Bone marrow (tissue), 2 donors: ENCODE data around the gene QRICH1.
A peak's percentile ranks its signal among the peaks of the same experiment; 100 is the strongest.

Source experiments
- DNase-seq, 2 donors: peaks; one replicate each; lab custom pipeline; 2025; lab: John Stamatoyannopoulos, UW

QRICH1 gene

DNA sequence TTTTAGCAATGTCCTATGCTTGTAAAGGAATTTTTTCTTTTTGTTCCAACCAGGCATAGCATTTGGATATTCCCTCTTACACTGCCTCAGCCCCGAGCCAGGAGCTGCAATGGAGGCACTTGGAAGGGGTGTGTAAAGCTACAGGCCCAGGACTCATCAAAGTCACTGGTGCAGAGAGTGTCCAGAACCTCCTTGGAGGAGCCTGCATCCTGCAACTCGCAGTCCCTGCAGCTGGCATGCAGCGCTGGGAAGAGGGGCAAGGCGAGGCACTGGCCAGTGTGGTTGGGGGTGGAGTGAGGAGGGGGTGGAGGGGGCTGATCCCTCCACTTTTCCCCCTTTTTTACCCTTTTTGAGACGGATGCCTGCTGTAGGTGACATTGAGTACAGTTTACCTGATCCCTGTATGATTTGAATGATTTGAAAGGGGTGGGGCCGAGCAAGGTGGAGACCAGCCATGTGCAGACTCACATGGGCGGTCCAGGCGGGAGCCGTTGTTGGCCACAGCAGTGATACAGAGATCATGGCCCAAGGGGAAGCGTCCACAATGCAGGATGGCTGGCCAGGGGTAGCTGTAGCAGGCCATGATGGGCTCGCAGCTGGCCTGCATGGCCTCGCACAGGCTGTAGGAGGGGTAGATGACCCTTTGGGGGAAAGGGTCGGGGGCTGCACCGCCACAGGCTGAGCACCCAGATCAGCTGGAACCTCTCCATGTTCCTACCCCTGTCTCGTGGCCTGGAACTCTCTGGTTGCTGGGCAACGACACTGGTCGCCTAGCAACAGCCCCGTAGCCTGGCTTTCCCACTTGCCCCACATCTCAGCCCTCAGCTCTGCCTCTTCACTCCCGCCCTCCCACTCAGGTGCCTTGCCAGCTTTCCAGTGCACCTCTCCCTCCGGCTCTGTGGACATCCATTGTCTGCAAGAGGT is 95.9 kb downstream of the QRICH1 start:
- DNase-seq: no peak

DNA sequence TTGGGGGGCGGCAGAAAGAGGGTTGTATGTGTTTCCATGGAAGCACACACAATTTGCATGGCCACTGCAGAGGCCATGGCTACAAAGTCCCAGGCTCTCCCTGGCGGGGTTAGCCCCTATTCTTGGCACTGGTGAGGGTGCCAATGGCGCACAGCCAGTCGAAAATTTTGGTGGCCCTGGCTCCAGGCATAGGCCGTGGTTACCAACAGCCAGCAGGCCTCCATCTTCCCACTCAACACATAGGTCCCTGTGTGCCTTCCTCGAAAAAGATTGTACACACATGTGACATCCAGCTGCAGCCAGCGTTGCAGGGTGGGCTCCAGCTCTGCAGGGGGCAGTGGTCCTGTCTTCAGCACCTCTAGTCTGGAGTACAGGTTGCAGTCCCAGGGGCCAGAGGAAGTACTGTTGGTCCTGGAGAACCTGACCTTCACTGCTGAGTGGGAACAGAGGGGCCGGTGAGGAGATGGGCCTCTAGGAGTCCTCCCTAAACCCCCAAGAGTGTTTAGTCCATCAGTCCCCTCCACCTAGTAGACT is 96.7 kb downstream of the QRICH1 start:
- no peak for DNase-seq

DNA sequence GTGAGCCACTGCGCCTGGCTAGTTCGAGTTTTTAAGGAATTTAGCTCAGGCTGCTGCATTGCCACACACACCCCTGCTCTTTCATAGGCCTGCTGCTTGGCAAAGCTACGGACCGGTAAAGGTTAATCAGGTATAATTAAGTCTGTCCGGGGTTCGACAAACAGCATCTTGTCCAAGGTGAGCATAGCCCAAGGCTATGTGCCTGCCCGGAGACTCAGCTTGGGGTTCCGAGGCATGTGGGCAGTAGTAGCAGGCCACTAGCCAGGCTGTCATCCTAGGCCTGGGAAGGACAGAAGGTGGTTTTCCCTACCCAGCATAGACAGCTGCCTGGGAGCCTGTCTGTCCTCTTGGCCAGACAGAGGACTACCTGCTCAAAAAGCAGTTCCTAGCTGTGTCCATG is 97.2 kb downstream of the QRICH1 start:
- DNase-seq: no peak

DNA sequence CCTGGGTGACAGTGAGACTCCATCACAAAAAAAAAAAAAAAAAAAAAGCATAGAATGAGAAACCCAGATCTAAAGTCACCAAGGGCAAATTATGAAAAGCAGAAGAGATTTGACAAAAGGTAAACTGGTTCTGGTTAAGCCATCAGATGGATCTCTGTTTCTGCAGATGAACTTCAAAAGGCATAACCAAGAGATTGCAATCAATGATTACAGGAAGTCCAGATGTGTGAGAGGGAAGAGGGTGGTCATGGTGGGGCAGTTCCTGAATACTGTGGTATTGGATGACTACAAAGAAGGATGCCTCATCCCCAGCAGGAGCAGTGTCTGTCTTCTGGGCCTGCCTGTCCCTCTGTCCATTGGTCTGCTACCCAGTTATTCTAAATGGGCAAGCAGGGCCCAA is 100.0 kb downstream of the QRICH1 start:
- DNase-seq: peak in 1 of 2 donors; percentile 44

DNA sequence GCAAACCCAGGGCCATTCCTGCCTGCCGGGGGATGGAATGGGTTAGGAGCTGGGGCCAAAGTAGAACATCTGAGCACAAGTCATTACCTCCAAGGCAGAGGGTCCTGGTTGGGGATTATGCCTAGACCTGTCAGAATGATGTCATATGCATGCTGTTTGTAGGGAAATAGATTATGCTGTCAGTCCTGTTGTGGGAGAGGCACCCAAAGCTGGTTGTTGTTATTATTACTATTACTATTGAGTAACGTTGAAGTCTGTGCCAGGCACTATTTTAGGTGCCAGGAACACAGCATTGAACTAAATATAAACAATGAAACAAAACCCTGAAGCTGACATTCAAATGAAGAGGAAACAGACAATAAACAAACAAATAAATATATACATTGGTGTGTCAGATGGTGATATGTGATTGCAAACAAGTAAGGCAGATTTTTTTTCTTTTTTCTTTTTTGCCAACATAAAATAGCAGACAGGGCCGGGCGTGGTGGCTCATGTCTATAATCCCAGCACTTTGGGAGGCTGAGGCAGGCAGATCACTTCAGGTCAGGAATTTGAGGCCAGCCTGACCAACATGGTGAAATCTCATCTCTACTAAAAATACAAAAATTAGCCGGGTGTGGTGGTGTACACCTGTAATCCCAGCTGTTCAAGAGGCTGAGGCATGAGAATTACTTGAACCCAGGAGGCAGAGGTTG is 101.9 kb downstream of the QRICH1 start:
- no peak for DNase-seq

DNA sequence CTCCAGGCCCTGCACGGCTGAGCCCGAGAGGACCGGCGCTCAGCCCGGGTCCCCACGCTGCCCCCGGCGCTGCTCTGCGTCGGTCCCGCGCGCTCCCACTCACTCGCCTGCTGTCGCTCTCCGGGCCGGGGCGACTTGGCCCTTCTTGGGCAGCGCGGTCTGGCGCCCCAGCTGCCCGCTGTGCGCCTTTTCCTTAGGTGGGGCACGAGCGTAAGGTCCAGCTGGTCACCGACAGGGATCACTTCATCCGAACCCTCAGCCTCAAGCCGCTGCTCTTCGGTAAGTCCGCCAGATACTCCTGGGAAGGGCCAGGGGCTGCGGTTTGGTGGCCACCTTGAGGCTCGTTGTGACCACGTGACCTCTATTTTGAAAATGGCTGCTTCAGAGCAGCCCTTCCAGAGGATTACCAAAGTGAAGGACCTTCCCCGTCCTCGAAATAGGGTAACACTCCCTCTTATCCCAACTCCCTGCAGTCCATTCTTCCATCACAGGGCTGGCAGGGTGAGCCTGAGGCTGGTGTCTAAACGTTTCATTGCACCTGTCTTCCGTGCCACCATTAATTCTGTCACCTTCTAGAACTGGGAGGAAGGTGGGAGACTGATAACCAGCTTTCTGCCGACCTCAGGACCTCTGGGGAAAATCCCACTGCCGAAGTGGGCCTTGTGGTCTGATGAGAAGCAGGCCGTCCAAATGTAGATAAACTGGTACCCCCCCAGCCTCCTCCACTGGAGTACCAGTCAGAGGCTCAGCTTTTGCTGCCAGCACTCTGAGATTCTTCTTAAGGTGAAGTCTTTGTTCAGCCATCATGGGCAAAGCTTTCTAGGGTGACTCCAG is 103.0 kb downstream of the QRICH1 start:
- no peak for DNase-seq

DNA sequence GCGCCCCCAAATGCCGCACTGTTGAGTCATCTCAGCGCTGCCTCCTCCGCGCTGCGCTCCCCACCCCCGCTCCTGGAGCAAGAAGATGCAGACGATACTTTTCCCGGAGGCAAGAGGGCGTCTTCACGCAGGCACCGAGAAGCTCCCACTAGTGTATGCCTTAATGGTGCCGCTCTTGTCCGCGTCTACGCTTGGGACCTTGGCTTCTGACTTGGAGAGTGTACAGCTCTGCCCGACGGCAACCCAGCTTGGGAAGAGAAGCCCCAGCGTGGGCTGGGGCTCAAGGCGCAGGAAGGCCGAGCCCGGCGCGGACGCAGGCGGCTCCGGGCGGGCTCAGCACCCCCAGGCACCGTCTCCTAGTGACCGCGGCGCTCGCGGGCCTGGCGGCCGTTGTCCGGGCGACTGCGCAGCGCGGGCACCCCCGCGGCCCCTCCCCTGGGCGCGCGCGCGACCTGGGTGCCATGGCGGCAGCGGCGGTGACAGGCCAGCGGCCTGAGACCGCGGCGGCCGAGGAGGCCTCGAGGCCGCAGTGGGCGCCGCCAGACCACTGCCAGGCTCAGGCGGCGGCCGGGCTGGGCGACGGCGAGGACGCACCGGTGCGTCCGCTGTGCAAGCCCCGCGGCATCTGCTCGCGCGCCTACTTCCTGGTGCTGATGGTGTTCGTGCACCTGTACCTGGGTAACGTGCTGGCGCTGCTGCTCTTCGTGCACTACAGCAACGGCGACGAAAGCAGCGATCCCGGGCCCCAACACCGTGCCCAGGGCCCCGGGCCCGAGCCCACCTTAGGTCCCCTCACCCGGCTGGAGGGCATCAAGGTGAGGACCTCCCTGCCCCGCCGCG is 103.9 kb downstream of the QRICH1 start, which contains the start of gene P4HTM:
P4HTM (plus strand) TSS at position 446 of the 840 bp plus-strand sequence; CDS start at position 462, 16 bp downstream.
- DNase-seq: peak; percentile 79 to 90

DNA sequence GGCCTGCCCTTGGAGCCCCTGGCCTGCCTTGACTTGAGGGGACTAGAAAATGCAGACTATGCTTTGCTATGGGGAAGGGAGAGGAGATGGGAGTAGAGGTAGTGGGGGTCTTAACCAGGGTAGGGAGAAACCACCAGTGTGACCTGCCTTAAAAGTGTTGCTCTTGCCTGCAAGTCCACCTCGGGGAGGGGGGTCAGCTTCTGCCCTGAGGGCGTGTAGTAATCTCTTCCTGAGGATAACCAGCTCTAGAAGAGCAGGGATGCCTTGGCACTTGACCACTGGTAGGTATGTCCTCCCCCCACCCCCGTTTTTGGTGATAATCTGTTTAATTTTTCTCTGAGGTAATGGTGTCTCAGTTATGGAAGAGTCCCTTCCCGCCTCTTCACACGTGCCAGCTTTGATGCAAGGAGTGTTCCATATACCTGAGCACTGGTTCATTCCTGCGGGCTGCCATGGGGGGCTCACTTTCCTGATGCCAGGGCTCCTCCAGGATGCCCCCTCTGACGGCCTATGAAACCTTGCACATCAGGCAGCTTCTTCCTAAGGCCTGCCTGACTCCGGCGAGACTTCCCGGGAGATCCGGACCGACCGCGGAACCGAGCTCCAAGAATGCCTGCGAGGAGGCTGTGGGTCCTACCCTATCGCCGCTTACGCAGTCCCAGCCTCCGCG is 104.6 kb downstream of the QRICH1 start:
- DNase-seq: no peak

DNA sequence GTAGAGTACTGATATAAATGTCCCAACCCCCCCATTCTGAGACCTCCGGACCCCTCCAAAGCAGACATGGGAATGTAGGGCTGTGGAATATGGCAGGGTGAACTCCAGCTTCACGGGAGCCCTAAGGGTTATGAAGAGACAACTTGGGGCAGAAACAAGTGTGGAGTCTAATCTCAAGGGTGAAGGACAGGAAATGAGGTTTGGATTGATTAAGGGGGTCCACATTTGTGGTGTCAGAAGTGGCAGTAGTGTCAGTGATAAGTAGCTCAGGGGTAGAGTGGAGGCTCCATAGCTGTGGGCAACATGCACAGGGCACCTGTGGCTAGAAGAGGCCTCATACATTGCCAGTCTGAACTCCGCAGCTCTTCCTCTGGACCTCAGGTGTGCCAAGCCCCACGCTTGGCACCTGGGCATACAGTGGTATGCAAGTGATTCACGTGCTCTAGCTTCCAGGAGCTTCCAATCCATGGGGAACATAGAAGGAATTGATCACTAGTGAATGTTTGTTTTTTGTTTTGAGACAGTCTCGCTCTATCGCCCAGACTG is 108.0 kb downstream of the QRICH1 start:
- no peak for DNase-seq

DNA sequence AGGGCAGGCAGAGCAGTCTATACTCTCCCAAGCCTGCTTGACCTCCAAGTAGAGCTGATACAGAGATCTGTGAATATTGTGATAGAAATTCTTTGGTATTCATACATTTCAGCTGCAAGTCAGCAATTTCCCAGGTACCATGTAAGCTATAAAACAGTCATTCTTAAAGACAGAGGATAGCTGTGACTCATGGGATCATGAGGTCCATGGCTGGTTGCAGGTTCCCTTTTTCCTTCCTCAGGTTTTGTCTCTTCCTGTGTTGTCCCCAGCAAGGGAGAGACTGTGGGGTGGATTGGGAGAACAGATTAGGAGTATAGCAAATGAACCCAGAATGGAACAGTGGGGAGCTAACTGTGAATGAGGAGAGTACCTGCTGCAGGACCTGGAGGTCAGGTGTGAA is 109.2 kb downstream of the QRICH1 start:
- DNase-seq: no peak

DNA sequence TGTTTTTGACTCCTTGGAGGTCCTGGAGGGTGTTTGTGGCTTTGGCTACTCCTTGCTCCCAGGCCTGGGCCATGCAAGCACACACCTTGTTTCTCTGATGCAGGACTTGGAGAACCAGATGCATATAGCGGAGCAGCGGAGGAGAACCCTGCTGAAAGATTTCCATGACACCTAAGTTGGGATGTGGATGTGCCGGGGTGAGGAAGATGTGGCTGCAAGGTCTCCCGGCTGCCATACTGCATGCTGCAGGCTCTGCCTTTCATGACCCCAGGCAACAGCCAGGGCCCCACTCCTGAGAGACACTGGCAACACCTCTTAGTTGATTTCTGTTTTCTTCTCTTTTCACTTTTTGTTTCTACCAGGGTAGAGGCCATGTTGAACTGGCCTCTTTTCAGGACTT is 110.8 kb downstream of the QRICH1 start:
- no peak for DNase-seq

DNA sequence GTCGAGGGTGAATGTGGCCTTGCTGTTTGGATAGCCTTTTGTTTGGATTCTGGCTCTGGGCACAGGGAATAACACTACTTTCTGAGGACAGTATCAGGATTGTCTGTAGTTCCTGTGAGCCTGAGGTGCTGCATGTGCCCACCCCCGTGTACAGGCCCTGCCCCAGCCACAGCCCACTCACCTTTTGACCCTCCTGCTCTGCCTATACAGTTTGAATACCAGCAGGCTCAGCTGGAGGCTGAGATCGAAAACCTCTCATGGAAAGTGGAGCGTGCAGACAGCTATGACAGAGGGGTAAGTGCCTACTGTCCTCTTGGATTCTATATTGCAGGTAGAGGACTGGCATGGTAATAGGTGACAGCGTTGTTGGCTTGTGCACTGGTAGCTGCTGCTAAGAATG is 111.2 kb downstream of the QRICH1 start:
- no peak for DNase-seq

DNA sequence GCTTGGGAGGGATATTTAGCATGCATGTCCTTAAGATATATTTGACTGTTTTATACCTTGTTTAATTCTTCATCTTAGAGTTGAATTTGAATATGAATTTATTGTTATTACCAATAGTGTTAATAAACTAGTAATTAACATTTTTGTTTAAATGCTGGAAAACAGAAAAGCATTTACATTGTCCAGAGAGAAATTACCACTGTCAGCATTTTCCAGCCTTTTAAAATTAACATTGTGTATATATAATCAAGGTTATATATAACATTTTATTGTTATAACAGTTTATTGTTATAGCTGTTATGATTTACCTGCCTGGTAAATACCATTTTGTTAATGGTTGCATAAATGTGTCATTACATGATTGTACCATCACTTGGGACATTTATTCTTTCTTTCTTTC is 111.9 kb downstream of the QRICH1 start:
- no peak for DNase-seq

DNA sequence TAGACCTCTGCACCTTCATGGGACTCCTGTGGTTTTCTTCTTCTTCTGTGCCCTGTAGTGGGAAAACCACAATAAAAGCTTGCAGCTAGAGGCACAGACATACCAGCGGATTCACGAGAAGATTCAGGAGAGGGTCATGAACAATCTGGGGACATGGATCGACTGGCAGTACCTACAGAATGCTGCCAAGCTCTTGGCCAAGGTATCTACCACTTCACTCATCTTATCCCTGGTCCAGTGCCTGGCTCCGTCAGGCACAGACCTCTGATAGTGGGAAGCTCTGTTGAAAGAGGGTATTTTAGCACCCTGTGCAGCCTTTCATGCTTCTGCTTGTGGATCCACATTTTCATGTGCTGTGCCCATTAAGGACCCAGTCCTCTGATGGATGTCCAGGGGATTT is 113.6 kb downstream of the QRICH1 start:
- no peak for DNase-seq
